HepG2 (cell line): Measurements from ENCODE around the gene FADD. TPM values are rescaled to one million over a fixed set of nuclear protein-coding genes. Genes with fewer than 3 reads are reported as not detected.

Experiments used
- ATAC-seq: fragments of 200-7000 bp; cut with Tn5 transposase; 3 replicates; pipeline ENCODE4 v1.9.1; 2020; ENCODE audit warnings: mild to moderate bottlenecking, moderate library complexity
- BruUV-seq: library from RNA; stranded (reverse); fragments of 400-500 nt; replicated peaks from 2 replicates; lab custom pipeline; 2021; lab: Mats Ljungman, UMichigan
- CTCF ChIA-PET: fragments of 300-600 bp; formaldehyde crosslinking; extraction: SDS; loops from one replicate; lab custom pipeline; 2021; ENCODE audit warnings: low total read pairs, inconsistent platforms, low intra/inter-chr PET ratio; lab: Yijun Ruan, JAX
- POLR2A ChIA-PET: fragments of 350-600 bp; sonication (Branson Sonifier 250); formaldehyde crosslinking; loops from one replicate; lab custom pipeline; 2020; ENCODE audit warnings: antibody characterized with exemption, inconsistent platforms; lab: Yijun Ruan, JAX
- DNase-seq: peaks from one replicate; pipeline ENCODE4 v3.0.0-alpha.2; 2015; ENCODE audit warnings: low spot score
- FAIRE-seq: peaks from 3 replicates; lab custom pipeline; 2011; peaks lifted over from hg19 to GRCh38; lab: Jason Lieb, UNC
- H2AFZ ChIP-seq: one replicate; pipeline ENCODE4 v1.6.1; 2011; ENCODE audit warnings: low read length, inconsistent platforms
- H3K27ac ChIP-seq: fragments of 300-600 bp; 3 replicates; pipeline ENCODE4 v1.8.0; 2011; ENCODE audit warnings: mixed run types, mild to moderate bottlenecking, mixed read lengths, low read length, inconsistent platforms; ENCODE audit not compliant: insufficient read depth; ENCODE audit errors: extremely low read length
- H3K27me3 ChIP-seq, 2 experiments: fragments of 200-600 bp in 1 of 2; 2 replicates in 1 of 2; 3 replicates in 1 of 2; pipeline versions ENCODE4 v1.6.0 to v1.8.0; 2011; ENCODE audit warnings: low read length in 2 of 2, mild to moderate bottlenecking in 2 of 2, moderate library complexity in 2 of 2, inconsistent platforms in 1 of 2; ENCODE audit not compliant: insufficient read depth in 2 of 2, control insufficient read depth in 1 of 2
- H3K36me3 ChIP-seq, 2 experiments: fragments of 200-600 bp in 1 of 2; replicated peaks in 1 of 2; 2 replicates in 1 of 2; 3 replicates in 1 of 2; pipeline versions ENCODE4 v1.5.1 to v1.8.0; 2011; ENCODE audit warnings: low read length in 2 of 2, inconsistent platforms in 1 of 2; ENCODE audit not compliant: insufficient read depth in 2 of 2, control insufficient read depth in 1 of 2
- H3K4me1 ChIP-seq: 2 replicates; pipeline ENCODE4 v1.5.1; 2012; ENCODE audit warnings: low read length, inconsistent platforms; ENCODE audit not compliant: insufficient read depth
- H3K4me2 ChIP-seq: 2 replicates; pipeline ENCODE4 v1.6.0; 2011; ENCODE audit warnings: low read depth, low read length, inconsistent platforms
- H3K4me3 ChIP-seq, 3 experiments: fragments of 200-600 bp in 1 of 3; sonication (generic), shearing (Covaris generic) in 1 of 3; replicated peaks in 1 of 3; 2 replicates each; pipeline ENCODE4 v1.5.1; 2011 to 2016; ENCODE audit warnings: low read length in 3 of 3, inconsistent platforms in 2 of 3, low read depth in 2 of 3, mild to moderate bottlenecking in 2 of 3, control low read depth in 1 of 3, mixed read lengths in 1 of 3; ENCODE audit not compliant: insufficient read depth in 1 of 3
- H3K79me2 ChIP-seq: one replicate; pipeline ENCODE4 v1.6.1; 2011; ENCODE audit warnings: low read length, inconsistent platforms; ENCODE audit not compliant: insufficient read depth
- H3K9ac ChIP-seq: 2 replicates; pipeline ENCODE4 v1.6.0; 2011; ENCODE audit warnings: mild to moderate bottlenecking, low read depth, low read length, inconsistent platforms; ENCODE audit not compliant: insufficient read depth
- H3K9me3 ChIP-seq: 2 replicates; pipeline ENCODE4 v1.5.1; 2012; ENCODE audit warnings: mild to moderate bottlenecking, low read length
- H4K20me1 ChIP-seq: 2 replicates; pipeline ENCODE4 v1.6.0; 2011; ENCODE audit warnings: inconsistent platforms, mild to moderate bottlenecking, low read length, moderate library complexity; ENCODE audit not compliant: insufficient read depth
- LCORL ChIP-seq, 2 experiments: fragments of 450-650 bp in 1 of 2; sonication (generic) in 1 of 2; formaldehyde crosslinking in 1 of 2; IDR thresholded peaks; 2 replicates each; pipeline versions ENCODE4 v1.5.0 to v1.6.1; 2017 to 2020; ENCODE audit warnings: antibody characterized with exemption in 1 of 2, missing genetic modification reagents in 1 of 2
- ZNF549 ChIP-seq: sonication (generic); formaldehyde crosslinking; IDR thresholded peaks from 2 replicates; pipeline ENCODE4 v1.5.0; 2020; ENCODE audit warnings: missing genetic modification reagents
- ZNF619 ChIP-seq: sonication (generic); formaldehyde crosslinking; IDR thresholded peaks from 2 replicates; pipeline ENCODE4 v1.4.0; 2020; ENCODE audit warnings: mild to moderate bottlenecking, missing genetic modification reagents
- WGBS: methylation state at CpG from one replicate; pipeline ENCODE4 v1.1.6; 2017; ENCODE audit warnings: low lambda C conversion rate; 5-methylcytosine and 5-hydroxymethylcytosine counted together
- in situ Hi-C: cut with HindIII; loops from 2 replicates; pipeline ENCODE4 v1.10.0; 2017; ENCODE audit warnings: low pct_unique_long_range_greater_than_20kb; ENCODE audit not compliant: extremely low pct_ligation_motif_present
- intact Hi-C: fragments of 100-400 bp; cut with micrococcal nuclease; formaldehyde crosslinking; loops from one replicate; pipeline ENCODE4 v1.10.0; 2022; ENCODE audit not compliant: unreplicated experiment
- polyA plus RNA-seq, 8 experiments: library from polyadenylated mRNA; depleted of rRNA in 3 of 8; stranded (reverse) in 7 of 8; unstranded in 1 of 8; fragments of >200 nt; fragmentation: Illumina TruSeq in 4 of 8; extraction: Trizol in 4 of 8; gene quantifications; 2 replicates each; pipeline versions ENCODE4 v1.2.1 to v1.2.3, GENCODE V29; 2011 to 2016; ENCODE audit warnings: low read depth in 4 of 8, missing spikeins in 1 of 8, mixed read lengths in 1 of 8; ENCODE audit not compliant: insufficient read depth in 1 of 8
- total RNA-seq, 5 experiments: library from RNA; depleted of rRNA; stranded (reverse); fragments of >200 nt; fragmentation: Illumina TruSeq; extraction: Trizol; gene quantifications; 2 replicates each; pipeline ENCODE4 v1.2.3, GENCODE V29; 2016; ENCODE audit warnings: low read depth in 1 of 5
- TF ChIP-seq, protein P1 (sequence below): sonication (generic); formaldehyde crosslinking; conservative IDR thresholded peaks from 2 replicates; pipeline ENCODE4 v1.4.0; 2020; ENCODE audit warnings: mild to moderate bottlenecking, missing genetic modification reagents, moderate library complexity

The FADD gene
- total and polyA plus RNA-seq, 2 of the 13 experiments (the other 11 are each of a cell fraction or from before 2014, with no cell fraction given), result 14.2 to 22.2 TPM

DNA sequence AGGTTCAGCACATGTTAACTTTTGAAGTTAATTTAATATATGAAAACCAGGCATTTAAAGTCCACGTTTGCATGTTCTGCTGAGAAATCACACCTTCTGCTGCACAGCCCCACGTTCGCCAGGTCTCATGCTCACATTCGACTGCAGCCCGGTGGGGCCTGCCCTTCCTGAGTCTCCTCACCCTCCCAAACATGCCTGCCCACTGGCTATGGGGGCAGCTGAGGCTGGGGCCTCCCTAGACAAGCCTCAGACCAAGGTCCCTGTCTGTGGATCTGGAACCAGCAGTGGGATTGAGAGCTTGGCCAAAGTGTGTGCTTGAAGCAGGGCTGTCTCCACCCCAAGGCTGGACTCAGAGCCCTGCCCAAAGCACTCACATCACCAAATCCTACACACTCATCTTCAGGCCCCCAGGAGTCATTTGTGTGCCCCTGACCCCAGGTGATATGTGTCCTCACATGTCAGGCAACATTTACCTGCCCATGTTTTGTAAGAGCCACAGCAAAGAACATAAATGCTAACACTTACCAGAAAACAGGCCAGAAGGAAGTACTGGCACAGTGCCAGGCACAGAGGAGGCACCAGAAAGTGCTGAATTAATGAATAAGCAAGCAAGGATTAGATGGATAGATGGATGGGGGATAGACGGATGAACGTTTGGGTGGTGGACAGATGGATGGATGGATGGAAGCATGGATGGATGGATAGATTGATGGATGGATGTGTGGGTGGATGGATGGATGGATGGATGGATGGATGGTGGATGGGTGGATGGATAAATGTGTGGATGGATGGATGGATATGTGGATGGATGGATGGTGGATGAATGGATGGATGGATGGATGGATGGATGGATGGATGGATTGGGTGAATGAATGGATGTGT lies 9.4 kb upstream of the FADD start:
- Histone ChIP-seq H3K4me3 (no peak overlapping the region), H3K9me3 (no peaks in the 10 kb centered on the region), H2AFZ (no peak overlapping the region), H3K27me3 (peaks cover 2 to 5% of the 10 kb centered on the region in 2 experiments; a peak in 2 of 5 replicates), H3K4me2 (no peak overlapping the region), H4K20me1 (no peaks in the 10 kb centered on the region; the same call in 1 of the 2 replicates), H3K27ac (no peak overlapping the region), H3K4me1 (no peaks in the 10 kb centered on the region), H3K9ac (no peak overlapping the region), H3K36me3 (no peaks in the 10 kb centered on the region), H3K79me2 (no peaks in the 10 kb centered on the region)
- ATAC-seq, result no peak
- TF ChIP-seq LCORL (IDR thresholded peaks at IDR 0.05), result peak; percentile 99
- no peak for TF ChIP-seq LCORL (CRISPR knock-in tag; IDR thresholded peaks at IDR 0.05)
- TF ChIP-seq ZNF549, result no peak
- TF ChIP-seq, protein P1, sequence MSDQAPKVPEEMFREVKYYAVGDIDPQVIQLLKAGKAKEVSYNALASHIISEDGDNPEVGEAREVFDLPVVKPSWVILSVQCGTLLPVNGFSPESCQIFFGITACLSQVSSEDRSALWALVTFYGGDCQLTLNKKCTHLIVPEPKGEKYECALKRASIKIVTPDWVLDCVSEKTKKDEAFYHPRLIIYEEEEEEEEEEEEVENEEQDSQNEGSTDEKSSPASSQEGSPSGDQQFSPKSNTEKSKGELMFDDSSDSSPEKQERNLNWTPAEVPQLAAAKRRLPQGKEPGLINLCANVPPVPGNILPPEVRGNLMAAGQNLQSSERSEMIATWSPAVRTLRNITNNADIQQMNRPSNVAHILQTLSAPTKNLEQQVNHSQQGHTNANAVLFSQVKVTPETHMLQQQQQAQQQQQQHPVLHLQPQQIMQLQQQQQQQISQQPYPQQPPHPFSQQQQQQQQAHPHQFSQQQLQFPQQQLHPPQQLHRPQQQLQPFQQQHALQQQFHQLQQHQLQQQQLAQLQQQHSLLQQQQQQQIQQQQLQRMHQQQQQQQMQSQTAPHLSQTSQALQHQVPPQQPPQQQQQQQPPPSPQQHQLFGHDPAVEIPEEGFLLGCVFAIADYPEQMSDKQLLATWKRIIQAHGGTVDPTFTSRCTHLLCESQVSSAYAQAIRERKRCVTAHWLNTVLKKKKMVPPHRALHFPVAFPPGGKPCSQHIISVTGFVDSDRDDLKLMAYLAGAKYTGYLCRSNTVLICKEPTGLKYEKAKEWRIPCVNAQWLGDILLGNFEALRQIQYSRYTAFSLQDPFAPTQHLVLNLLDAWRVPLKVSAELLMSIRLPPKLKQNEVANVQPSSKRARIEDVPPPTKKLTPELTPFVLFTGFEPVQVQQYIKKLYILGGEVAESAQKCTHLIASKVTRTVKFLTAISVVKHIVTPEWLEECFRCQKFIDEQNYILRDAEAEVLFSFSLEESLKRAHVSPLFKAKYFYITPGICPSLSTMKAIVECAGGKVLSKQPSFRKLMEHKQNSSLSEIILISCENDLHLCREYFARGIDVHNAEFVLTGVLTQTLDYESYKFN (CRISPR knock-in tag), result no peak
- no peak for TF ChIP-seq ZNF619 (CRISPR knock-in tag)
- WGBS, result 0% methylated on average over 3 of the region's 7 CpGs
- POLR2A ChIA-PET, result no interaction called here
- no TSS peak for BruUV-seq
- intact Hi-C loops, result no loop called here
- DNase-seq, result no peak
- CTCF ChIA-PET, result no interaction called here
- FAIRE-seq, result no peak
- in situ Hi-C loops, result loop anchor here (5.0 to 10.0 kb wide), 2 partner anchors 281 to 479 kb away; no protein-coding TSS in a partner anchor
